ENCODE results near the gene TMCC1.

DNA sequence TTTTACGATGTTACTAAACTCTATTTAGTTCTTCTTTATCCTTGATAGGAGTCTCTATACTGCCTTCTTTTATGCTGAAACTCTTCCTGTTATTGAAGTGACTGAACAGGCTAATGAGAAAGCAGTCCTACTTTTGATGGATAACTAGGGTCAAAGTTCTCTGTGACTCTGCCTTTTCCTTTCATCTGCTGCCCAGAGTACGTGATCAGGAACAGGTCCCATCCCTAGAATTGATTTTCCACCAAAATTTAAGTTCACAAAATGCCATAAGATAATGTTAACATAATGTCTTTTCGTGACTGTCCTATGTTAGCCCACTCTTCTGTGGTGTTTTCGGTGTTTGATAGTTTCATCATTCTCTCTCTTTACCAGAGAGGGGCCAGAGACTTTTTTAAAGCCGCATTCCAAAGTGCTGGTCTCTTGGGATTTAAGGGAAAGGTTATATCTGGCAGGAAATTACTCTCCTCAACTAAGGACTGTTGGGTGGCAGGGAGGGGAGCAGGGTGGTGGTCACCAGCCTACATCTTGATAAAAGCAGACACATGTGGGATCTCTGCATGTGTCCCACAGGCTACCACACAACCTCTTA, 236.8 kb downstream of the TMCC1 start:
- TF ChIP-seq EZH2 (IDR thresholded peaks at IDR 0.05) = no peak
- TF ChIP-seq POLR2AphosphoS5 (IDR thresholded peaks at IDR 0.05; ENCODE audit: borderline replicate concordance, low read depth, low read length) = no peak
- TF ChIP-seq FOXP2 (optimal IDR thresholded peaks at IDR 0.05; ENCODE audit: control extremely low read depth, extremely low read length, insufficient read depth) = no peak
